C4-2B (cell line): Measurements from ENCODE around the gene PBLD.

Source experiments
- H3K27ac ChIP-seq: fragments of 450-650 bp; 2 replicates; pipeline ENCODE4 v1.5.1; 2017
- CTCF ChIP-seq: fragments of 450-650 bp; conservative IDR thresholded peaks from 2 replicates; pipeline ENCODE4 v1.5.1; 2017; ENCODE audit warnings: mild to moderate bottlenecking
- ZFX ChIP-seq: fragments of 450-650 bp; IDR thresholded peaks from 2 replicates; pipeline ENCODE4 v1.6.1; 2017

Gene PBLD

DNA sequence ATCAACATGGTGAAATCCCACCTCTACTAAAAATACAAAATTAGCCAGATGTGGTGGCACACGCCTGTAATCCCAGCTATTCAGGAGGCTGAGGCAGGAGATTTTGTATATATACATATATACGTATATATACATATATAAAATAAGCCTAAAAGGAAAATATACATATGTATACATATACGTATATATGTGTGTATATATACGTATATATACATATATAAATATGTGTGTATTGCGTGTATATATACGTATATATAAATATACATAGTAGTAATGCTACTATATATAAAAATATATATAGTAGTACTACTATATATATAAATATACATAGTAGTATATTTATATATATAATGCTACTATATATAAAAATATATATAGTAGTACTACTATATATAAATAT is 26.5 kb upstream of the PBLD start:
- TF ChIP-seq CTCF: no peak
- no peak for TF ChIP-seq ZFX
- no peak overlapping the region for H3K27ac ChIP-seq

DNA sequence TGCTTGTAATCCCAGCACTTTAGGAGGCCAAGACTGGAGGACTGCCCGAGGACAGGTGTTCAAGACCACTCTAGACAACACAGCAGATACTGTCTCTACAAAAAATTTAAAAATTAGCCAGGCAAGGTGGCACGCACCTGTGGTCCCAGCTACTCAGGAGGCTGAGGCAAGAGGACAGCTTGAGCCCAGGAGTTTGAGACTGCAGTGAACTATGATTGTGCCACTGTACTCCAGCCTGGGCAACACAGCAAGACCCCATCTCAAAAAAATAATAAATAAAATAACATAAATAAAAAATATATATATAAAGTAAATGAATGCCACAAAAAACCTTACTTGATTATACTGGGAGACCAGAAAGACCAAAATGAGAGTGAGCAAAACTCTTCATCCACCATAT is 20.8 kb upstream of the PBLD start:
- TF ChIP-seq CTCF: no peak
- TF ChIP-seq ZFX: no peak
- H3K27ac ChIP-seq: no peak overlapping the region

- H3K27ac ChIP-seq: no peak overlapping the region
- no peak for TF ChIP-seq ZFX
- TF ChIP-seq CTCF: peak; percentile 89
These were observed 15.6 kb upstream of the PBLD start for GRCh38 chr10:68348265-68348741.

DNA sequence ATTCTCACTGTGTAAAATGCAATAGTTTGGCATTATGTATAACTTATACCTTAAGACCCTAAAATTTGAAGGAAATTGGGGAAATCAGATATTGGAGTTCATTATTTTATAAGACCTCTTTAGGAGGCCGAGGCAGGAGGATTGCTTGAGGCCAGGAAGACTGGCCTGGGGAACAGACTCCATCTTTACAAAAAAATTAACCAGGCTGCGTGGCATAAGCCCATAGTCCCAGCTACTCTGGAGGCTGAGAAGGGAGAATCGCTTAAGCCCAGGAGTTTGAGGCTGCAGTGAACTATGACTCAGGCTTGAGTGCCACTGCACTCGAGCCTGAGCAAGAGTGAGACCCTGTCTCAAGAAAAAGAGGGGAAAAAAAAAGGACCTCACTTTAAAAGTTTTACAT is 14.0 kb upstream of the PBLD start:
- TF ChIP-seq ZFX (no peak), CTCF (no peak)
- no peak overlapping the region for H3K27ac ChIP-seq

- no peak overlapping the region for H3K27ac ChIP-seq
- TF ChIP-seq ZFX: no peak
These were observed 12.9 kb upstream of the PBLD start for GRCh38 chr10:68345621-68346020.

DNA sequence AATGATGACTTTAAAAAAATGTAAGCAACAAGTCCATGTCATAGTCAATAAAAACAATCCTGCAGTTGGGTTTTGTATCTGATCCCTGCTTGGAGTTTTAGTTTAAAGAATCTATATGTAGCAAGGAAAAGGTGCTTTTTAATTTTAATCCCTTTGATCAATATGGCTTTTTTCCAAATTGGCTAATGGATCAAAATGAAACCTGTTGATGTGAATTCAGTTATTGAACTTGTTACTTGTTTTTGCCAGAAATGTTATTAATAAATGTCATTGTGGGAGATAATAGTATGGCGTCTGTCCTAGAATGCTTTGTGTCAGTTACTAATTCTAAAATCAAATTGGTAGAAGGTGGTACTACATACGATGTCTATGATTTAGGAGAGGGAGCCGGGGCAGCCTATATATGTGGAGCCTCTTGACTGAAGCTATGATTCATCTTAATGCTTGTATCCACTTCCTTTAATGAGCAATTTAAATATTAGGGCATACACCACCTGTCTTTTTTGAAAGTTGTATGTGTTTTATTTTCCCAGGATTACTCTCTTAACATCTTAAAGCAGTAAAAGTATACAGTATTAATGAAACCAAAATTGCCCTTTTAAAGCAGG is 10.3 kb upstream of the PBLD start:
- no peak for TF ChIP-seq ZFX
- no peak for TF ChIP-seq CTCF
- no peak overlapping the region for H3K27ac ChIP-seq

- TF ChIP-seq CTCF: no peak
- no peak for TF ChIP-seq ZFX
- H3K27ac ChIP-seq: no peak overlapping the region
These were observed 7.8 kb upstream of the PBLD start for GRCh38 chr10:68340358-68341080.
